Breast epithelium (tissue), 4 donors: ENCODE data around the gene ADM. TPM values are rescaled to one million over a fixed set of nuclear protein-coding genes. Genes with fewer than 3 reads are reported as not detected.

ENCODE experiments used
- DNase-seq, 2 donors: peaks; one replicate each; pipeline ENCODE4 v3.0.0-alpha.2; 2019; ENCODE audit warnings: low spot score in 2 of 2
- H3K27ac ChIP-seq, 2 donors: fragments of 200-600 bp; sonication (generic) in 1 of 2; one replicate each; pipeline ENCODE4 v1.5.1; 2016 to 2019; ENCODE audit warnings: mild to moderate bottlenecking in 1 of 2
- H3K27me3 ChIP-seq, 2 donors: fragments of 200-600 bp; sonication (generic) in 1 of 2; one replicate each; pipeline versions ENCODE4 v1.5.1 to v1.6.0; 2017 to 2019; ENCODE audit warnings: control low read depth in 1 of 2, mild to moderate bottlenecking in 1 of 2
- H3K36me3 ChIP-seq: fragments of 200-600 bp; one replicate; pipeline ENCODE4 v1.5.1; 2019
- H3K4me1 ChIP-seq, 2 donors: fragments of 200-600 bp; sonication (generic); one replicate each; pipeline ENCODE4 v1.5.1; 2016 to 2019; ENCODE audit warnings: control low read depth in 1 of 2
- H3K4me3 ChIP-seq, 3 donors: fragments of 200-600 bp; sonication (generic); 1 replicate in 2 of 3; 2 replicates in 1 of 3; pipeline ENCODE4 v1.5.1; 2016 to 2019; ENCODE audit warnings: mild to moderate bottlenecking in 3 of 3, moderate library complexity in 2 of 3
- H3K9me3 ChIP-seq, 2 donors: fragments of 200-600 bp; sonication (generic) in 1 of 2; one replicate each; pipeline ENCODE4 v1.5.1; 2016 to 2019; ENCODE audit warnings: control low read depth in 1 of 2
- POLR2A ChIP-seq: fragments of 450-650 bp; IDR thresholded peaks from one replicate; pipeline ENCODE4 v1.6.1; 2016; ENCODE audit warnings: antibody characterized with exemption, mild to moderate bottlenecking, moderate library complexity
- POLR2AphosphoS5 ChIP-seq, 3 donors: sonication (generic); formaldehyde crosslinking; IDR thresholded peaks; one replicate each; pipeline ENCODE4 v1.6.1; 2017; ENCODE audit warnings: antibody characterized with exemption in 3 of 3
- intact Hi-C: fragments of 100-400 bp; cut with DNase I; formaldehyde crosslinking; loops from one replicate; pipeline ENCODE4 v1.15.1; 2023; ENCODE audit warnings: low total_unique reads
- total RNA-seq, 3 donors: library from RNA; depleted of rRNA; stranded (reverse); fragments of >200 nt; gene quantifications; one replicate each; pipeline ENCODE4 v1.1.0, GENCODE V29; 2016
- TF ChIP-seq, protein P1 (sequence below), 3 donors: fragments of 450-650 bp; IDR thresholded peaks; one replicate each; pipeline ENCODE4 v1.5.1; 2016 to 2017; ENCODE audit warnings: antibody characterized with exemption in 3 of 3, mild to moderate bottlenecking in 3 of 3, moderate library complexity in 3 of 3

The ADM gene
- total RNA-seq, 3 donors from 2014 or later, result 77.1 to 279 (median 252) TPM

DNA sequence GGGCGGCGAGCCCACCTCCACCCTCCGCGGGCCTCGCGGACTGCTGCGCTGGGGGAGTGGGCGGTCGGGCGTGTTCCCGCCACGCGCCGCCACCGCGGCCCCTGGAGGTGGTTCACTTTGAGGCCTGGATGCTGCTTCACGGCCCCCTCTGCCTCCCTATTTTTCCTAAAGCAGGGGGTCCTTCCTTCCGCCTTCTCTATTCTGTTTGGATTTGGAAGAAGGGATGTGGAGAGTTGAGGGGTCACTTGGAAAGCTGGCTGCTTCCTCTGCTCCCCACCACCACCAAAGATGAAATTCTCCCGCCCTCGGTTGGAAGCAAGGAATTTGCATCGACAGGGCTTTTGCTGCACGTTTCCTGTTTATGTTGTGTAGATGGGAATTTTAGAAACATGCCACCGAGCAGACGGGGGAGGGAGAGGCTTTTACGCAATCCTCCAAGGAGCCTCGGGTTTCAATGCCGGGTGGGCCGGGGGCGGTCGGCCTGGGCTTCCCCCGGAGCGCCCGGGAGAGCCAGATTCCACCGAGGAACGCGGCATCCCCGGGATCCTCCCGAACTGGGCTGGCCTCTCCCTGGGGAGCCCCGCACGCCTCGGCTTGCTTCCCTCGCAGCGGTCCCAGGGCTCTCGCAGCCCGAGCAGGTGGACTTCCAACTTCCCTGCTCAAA is 10.5 kb upstream of the ADM start:
- DNase-seq, result peak in 1 of 2 donors; percentile 29
- intact Hi-C loops, result no loop called here
- Histone ChIP-seq H3K36me3 (no peaks in the 10 kb centered on the region), H3K4me3 (peak overlapping the region; percentile 91 to 97 (median 91)), H3K4me1 (no peaks in the 10 kb centered on the region), H3K27me3 (no peaks in the 10 kb centered on the region), H3K27ac (peak overlapping the region; percentile 97 to 99), H3K9me3 (no peaks in the 10 kb centered on the region)
- TF ChIP-seq, protein P1, sequence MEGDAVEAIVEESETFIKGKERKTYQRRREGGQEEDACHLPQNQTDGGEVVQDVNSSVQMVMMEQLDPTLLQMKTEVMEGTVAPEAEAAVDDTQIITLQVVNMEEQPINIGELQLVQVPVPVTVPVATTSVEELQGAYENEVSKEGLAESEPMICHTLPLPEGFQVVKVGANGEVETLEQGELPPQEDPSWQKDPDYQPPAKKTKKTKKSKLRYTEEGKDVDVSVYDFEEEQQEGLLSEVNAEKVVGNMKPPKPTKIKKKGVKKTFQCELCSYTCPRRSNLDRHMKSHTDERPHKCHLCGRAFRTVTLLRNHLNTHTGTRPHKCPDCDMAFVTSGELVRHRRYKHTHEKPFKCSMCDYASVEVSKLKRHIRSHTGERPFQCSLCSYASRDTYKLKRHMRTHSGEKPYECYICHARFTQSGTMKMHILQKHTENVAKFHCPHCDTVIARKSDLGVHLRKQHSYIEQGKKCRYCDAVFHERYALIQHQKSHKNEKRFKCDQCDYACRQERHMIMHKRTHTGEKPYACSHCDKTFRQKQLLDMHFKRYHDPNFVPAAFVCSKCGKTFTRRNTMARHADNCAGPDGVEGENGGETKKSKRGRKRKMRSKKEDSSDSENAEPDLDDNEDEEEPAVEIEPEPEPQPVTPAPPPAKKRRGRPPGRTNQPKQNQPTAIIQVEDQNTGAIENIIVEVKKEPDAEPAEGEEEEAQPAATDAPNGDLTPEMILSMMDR (IDR thresholded peaks at IDR 0.05), result peak in 1 of 3 donors; percentile 26
- TF ChIP-seq POLR2AphosphoS5 (IDR thresholded peaks at IDR 0.05), result peak in 2 of 3 donors; percentile 7 to 19
- no peak for TF ChIP-seq POLR2A

DNA sequence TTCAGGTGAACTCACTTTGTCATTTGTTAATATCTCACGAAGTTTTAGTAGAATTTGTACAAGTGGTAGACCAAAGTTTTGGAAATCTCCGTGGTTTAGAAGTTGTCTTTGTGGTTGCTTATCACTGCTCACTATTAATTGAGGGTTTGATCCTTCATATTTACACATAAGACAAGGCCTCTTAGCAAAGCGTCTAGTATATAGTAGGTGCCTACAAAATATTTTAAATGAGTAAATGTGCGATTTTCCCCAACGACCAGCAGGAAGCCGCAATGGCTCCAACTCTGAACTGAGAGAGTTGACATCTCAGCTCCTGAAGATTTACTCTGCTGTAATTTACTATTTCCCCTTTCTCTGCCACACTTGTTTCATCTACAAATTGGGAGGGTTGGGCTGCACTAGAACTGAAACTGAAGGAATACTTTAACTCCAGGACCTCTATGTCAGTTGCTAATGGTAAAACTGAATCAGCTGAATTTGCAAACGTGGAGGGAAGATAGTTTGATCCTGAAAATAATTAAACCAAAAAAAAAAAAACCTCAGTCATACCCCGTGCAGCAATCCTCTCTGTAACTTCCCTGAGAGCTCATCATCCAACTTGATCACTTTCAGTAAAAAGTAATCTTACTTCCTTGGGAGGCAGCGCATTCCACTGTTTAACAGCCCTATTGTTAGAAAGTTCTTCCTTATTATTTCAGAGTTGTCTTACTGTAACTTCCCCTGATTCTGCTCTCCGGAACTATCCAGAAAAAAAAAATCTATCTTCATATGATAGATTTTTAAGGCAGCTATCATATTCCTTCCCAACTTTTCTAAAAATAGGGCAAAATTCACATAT is 9.6 kb upstream of the ADM start:
- no peaks in the 10 kb centered on the region for H3K27me3 ChIP-seq
- TF ChIP-seq POLR2A (no peak), POLR2AphosphoS5 (IDR thresholded peaks at IDR 0.05) (no peak)
- TF ChIP-seq, protein P1 (IDR thresholded peaks at IDR 0.05), result no peak
- peak overlapping the region; percentile 97 to 99 for H3K27ac ChIP-seq

DNA sequence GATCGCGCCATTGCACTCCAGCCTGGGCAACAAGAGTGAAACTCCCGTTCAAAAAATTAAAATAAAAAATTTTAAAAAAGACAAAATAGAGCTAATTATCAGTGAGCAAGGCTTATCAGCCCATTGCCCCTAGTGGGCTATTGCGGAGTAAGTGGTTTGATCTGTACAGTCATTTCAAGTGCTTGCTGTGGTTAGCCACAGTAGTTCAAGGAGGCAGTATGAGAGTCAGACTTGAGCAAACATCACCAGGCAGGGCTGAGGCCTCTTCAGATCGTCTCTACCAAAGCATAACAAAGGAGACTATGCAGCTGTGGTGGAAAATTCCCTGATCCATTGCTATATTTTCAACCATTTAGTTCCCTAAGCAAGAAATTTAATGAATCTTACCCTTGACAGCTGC is 6.5 kb upstream of the ADM start:
- no peaks in the 10 kb centered on the region for H3K9me3 ChIP-seq
- no peak for DNase-seq
- H3K36me3 ChIP-seq, result no peaks in the 10 kb centered on the region
- intact Hi-C loops, result no loop called here
- TF ChIP-seq, protein P1 (IDR thresholded peaks at IDR 0.05), result peak in 1 of 3 donors; percentile 9
- TF ChIP-seq POLR2AphosphoS5 (IDR thresholded peaks at IDR 0.05) (no peak), POLR2A (no peak)
- H3K27me3 ChIP-seq, result no peaks in the 10 kb centered on the region
- no peak overlapping the region for H3K27ac ChIP-seq
- no peaks in the 10 kb centered on the region for H3K4me1 ChIP-seq
- H3K4me3 ChIP-seq, result no peak overlapping the region

More for the DNA sequence above, 9.6 kb upstream of the ADM start:
- Histone ChIP-seq H3K36me3 (no peaks in the 10 kb centered on the region), H3K9me3 (no peaks in the 10 kb centered on the region), H3K4me1 (no peaks in the 10 kb centered on the region), H3K4me3 (peak overlapping the region; percentile 91 to 97 (median 91))
- intact Hi-C loops, result no loop called here
- no peak for DNase-seq

DNA sequence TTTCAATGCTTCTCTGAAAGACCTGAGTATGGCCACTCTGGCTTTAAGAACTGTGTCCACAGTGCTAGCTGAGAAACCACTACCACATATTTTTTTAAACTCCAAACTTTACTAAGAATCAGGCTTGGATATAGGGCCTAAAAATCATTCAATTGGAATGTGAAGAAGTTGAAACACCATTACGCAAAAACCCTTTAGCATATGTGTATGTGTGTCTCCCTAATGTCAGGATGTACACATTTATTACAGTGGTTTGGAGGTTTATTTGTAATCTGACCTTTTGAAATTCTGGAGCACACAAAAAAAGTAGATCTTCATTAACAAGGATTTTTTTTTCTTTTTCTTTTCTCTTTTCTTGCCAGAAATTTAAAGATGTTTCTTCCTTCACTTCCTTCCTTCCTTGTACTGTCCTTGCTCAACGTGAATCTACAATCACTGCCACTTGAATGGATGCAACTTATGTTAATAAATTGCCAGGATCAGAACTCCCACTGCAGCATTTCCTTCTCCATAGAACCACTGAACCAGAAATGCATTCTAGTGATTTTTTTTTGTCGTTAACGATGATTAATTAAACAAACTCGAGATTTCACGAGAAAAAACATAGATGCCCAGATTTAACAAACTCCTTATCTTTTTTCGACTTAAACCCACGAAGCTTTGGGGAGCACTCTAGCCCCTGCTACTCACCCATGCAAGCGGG is 3.1 kb upstream of the ADM start:
- H3K4me1 ChIP-seq, result no peaks in the 10 kb centered on the region
- intact Hi-C loops, result loop anchor here (5.0 to 10.0 kb wide), 2 partner anchors 87 to 1615 kb away; no protein-coding TSS in a partner anchor
- H3K27me3 ChIP-seq, result no peaks in the 10 kb centered on the region
- DNase-seq, result no peak
- H3K27ac ChIP-seq, result peak overlapping the region; percentile 95 to 97
- no peaks in the 10 kb centered on the region for H3K36me3 ChIP-seq
- H3K9me3 ChIP-seq, result no peaks in the 10 kb centered on the region
- TF ChIP-seq POLR2A (no peak), POLR2AphosphoS5 (IDR thresholded peaks at IDR 0.05) (no peak)
- TF ChIP-seq, protein P1 (IDR thresholded peaks at IDR 0.05), result no peak
- H3K4me3 ChIP-seq, result peak overlapping the region; percentile 70 to 94 (median 93)
